GM21723 (cell line): Measurements from ENCODE around the gene GP1BB.

Experiments
- ATAC-seq: cut with Tn5 transposase; IDR thresholded peaks from one replicate; pipeline ENCODE4 v1.9.1; 2021; ENCODE audit warnings: mild to moderate bottlenecking, moderate library complexity; ENCODE audit not compliant: unreplicated experiment

GP1BB gene

DNA sequence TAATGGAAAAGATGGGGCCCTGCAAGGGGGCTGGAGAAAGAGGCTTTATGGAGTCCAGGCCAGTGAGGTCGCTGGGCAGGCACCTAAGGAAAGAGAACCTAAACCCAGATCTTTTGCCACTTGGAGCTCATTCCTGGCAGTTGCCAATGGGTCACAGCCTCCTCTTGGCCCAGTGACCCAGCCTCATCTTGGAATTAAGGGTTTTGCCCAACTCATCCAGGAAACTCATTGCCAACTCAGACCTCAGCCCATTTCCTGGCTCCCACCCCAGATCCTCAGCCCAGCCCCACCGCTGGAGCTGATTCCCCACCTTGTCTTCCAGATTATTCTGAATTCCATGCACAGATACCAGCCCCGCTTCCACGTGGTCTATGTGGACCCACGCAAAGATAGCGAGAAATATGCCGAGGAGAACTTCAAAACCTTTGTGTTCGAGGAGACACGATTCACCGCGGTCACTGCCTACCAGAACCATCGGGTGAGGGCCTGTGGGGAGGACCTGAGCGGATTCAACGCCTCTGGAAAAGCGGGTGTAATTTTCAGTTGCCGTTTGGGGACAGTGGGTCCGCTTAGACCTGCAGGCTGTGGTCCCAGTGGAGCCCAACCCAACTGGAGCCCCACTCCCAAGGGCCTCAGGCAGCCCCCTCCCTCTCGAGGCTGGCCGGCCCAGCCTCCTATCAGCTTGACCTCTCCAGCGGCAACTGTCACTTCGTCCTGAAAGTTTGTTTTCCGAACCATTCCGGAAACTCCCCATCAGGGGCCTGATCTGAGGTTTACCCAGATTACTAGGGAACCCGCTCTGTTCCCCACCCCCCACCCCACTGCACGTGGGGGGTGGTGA lies 41.5 kb downstream of the GP1BB start:
- no peak for ATAC-seq

DNA sequence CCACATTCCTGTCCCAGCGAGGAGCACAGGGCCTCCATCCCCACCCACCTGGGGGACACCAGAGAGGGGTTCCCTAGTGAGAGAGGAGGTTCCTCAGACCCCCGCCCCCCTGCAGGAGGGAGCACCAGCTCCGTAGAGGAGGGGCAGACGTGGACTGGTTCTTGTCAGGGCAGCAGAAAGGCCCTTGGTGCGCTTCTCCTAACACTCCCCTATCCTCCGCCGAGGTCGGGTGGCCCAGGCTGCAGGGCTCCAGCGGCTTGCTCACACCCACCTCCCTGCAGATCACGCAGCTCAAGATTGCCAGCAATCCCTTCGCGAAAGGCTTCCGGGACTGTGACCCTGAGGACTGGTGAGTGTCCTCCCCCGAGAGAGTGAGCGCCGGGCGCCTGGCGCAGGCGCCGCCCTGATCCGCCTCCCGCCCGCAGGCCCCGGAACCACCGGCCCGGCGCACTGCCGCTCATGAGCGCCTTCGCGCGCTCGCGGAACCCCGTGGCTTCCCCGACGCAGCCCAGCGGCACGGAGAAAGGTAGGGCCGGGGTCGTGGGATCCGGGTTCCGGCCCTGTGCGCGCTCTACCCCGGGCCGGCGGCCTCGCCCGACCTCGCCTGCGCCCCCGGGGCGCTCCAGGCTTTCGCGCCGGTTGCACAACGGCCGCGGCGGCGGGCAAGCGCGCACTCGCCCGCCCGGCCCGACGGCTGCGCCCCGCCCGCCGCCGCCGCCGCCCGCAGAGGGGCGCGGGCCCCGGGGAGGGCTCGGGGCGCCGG lies 42.3 kb downstream of the GP1BB start:
- ATAC-seq, result no peak

DNA sequence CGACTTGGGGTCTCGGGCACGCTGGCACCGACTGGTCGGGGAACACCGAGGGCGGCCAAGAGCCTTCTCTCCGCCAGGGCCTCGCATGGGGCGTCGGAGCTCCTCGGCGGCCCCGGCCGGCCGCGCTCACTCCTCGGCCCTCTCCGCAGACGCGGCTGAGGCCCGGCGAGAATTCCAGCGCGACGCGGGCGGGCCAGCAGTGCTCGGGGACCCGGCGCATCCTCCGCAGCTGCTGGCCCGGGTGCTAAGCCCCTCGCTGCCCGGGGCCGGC lies 42.8 kb downstream of the GP1BB start:
- ATAC-seq, result no peak

DNA sequence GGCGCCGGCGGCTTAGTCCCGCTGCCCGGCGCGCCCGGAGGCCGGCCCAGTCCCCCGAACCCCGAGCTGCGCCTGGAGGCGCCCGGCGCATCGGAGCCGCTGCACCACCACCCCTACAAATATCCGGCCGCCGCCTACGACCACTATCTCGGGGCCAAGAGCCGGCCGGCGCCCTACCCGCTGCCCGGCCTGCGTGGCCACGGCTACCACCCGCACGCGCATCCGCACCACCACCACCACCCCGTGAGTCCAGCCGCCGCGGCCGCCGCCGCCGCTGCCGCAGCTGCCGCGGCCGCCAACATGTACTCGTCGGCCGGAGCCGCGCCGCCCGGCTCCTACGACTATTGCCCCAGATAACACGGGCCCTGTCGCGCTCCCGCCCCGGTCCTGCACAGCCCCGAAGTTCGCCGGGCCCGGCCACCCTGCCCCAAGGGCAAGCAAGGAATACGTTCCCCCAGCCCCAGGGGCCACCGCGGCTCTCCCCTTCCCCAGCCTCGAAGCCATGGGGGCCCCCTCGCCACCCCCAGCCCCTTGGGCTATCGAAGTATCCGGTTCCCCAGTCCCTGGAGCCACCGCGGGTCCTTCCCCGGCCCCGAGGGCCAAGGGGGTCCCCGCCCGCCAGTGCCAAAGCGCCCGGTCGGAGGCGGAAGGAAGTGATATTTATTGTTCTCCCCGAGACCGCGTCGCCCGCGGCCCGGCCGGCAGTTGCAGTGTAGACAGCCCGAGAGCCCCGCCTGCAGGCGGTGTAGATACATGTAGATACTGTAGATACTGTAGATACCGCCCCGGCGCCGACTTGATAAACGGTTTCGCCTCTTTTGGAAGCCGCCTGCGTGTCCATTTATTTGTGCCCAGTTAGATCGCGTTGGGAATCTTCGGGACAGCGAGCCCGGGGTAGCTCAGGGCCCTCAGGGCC lies 43.4 kb downstream of the GP1BB start:
- ATAC-seq, result no peak

DNA sequence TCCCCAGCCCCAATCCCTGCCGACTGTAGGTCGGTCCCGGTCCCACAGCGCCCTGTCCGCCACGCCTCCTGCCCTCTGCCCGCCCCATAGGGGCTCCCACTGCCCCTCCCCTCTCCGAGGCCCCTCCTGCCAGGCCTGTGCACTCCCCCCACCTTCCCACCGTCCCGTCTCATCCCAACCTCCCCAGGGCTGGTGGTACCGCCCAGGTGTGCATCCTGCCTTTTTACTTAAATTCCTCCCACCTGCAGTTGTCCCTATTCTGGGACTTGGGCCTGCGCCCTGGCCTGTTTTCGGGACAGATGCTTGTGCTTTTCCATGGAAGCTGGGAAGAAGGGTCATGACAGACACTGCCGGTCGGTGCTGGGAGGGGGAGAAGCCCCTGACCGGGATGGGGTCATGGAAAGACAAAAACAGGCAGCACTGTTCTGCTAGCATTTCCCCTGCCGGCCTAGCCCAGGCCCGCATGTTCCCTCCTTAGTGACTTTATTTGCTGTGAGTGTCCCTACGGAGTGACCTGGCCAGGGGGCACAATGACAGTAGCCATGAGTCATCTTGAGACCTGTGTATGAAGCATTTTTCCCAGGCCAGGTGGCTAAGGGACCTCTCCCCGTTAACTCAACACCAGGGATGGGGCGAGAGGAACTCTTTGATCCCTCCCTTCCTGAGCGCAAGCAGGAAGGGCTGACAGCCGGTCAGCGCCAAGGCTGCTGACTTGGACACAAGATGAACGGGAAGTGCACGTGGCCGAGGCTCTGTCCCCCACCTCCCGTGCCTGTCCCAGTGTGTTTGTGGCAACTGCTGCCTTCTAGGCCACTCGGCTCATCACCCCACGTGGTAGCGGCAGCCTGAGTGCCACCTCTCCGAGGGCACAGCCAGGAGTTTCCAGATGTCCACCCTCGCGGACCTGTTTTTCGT lies 44.3 kb downstream of the GP1BB start:
- ATAC-seq, result no peak

DNA sequence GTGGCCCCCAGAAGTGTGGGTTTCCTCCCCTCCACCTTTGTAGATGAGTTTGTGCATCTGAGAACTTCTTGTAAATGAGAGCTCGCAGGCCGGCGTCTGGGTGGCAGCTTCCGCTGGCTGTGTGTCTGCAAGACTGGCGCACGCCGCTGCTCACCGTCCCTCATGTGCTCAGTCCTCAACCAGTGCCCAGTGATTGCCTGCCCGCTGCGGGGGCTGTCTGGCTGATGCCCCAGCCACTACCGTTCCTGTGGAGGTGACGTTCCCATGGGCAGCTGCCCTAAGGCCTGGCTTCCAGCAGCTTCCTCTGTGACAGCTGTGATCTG lies 46.0 kb downstream of the GP1BB start:
- no peak for ATAC-seq

DNA sequence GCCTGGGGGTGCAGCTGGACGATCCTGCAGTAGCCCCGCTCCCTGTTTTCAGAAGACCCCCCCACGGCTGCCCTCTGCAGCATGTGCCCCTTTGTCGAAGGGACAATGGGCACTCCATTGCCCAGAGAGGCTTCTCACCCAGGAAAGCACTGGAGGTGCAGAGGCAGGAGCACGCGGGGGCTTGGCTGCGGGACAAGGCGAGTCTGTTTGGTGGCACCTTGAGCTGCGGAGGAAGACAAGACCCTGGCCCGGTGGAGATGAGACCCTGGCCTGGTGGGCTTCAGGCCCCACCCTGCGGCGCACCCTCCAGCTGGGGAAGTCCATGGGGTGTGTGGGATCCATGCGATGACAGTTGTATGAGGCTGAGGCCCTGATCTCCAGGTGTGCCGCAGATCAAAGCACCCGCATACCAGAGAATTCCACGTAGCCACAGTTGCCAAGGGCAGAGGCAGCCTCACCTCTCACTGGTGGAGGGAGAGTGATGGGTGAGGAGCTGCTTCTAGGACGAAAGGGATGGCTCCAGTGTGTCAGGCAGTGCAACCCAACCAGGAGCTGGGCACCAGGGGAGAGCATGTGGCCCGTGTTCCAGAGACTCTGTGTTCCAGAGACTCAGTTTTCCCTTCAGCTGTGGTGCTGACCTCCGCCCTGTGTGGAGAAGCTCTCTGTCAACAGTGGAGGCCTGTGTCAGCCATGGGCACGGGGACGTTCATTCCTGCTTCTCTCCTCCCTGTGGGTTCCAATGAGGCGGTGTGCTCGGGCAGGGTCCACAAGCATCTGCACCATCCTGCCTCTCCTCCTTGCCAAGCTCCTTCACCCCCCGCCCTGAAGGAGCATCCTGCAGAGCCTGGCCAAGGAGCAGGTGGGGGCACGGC lies 47.2 kb downstream of the GP1BB start:
- no peak for ATAC-seq

DNA sequence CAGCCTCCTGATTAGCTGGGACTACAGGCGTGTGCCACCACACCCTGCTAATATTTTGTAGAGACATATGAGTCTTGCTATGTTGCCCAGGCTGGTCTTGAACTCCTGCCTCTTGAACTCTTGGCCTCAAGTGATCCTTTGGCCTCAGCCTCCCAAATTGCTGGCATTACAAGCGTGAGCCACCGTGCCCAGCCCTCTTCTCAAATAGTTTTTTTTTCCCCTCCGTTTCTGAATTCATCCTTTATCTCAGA lies 49.0 kb downstream of the GP1BB start:
- ATAC-seq, result no peak

DNA sequence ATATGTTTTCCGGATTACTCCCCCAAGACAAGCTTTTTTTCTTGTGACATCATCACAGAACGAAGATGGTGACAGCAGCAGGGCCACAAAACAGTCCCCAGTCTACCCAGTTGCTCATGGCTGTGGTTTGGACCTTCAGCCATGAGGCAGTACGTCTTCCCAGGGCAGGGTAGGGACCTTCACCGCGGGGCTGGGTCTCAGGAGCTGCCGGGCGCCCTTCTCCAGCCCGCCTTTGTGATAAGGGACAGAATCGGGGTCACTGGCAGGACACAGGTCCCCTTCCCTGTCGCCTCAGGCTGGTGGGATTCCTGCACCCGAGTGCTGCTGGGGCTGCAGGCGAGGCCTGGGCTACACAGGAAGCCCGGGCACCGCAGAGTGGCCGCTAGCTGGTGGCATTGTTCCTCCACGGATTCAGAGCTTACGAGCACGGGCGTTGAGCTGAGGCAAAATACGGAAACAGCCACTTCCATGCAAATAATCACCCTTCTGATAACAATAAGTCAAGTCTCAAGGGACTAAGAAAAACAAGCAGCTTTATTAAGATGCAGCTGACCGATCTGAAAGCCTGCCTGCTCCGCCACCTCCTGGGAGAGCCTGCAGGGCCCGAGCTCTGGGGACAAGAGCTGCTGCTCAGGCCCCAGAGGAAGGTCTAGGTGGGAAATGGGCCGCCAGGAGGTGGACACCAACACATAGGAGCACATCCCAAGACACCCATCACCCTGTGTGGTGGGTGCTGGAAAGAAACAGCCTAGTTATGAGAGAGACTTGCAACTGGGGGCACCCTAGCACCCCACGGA lies 49.5 kb downstream of the GP1BB start:
- ATAC-seq, result peak; percentile 70

DNA sequence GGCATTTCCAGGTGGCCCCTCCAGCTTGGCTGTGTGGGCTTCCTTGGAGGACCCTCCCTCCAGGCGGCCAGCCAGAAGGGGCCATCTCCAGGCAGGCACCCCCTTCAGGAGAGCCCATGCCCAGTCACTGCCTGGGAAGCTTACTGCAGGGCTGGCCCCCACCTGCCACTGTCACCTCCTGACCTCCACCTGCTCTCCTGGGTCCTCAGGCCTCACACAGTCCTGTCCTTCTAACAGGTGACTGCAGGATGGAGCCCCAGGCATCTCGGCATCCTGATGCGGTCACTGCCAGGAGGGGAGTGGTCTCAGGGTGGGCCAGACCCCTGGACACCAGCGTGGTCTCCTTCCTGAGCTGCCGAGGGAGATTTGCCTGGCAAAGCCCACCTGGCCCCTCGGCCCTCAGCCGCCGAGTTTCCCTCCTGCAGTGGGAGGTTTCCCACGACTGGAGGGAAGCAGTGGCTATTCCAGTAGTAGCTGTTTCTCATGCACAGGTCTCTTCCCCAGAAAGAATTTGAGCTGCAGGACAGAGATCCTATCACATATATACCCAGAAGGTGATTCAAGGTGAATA lies 50.2 kb downstream of the GP1BB start:
- ATAC-seq, result no peak
